IMR-90 (cell line): Measurements from ENCODE around the gene NR2F2.

Experiments
- BHLHE40 ChIP-seq: fragments of 150-350 bp; IDR thresholded peaks from 2 replicates; pipeline ENCODE4 v1.6.1; 2016; ENCODE audit warnings: mild to moderate bottlenecking, low read depth, low read length
- CEBPB ChIP-seq: IDR thresholded peaks from 2 replicates; pipeline ENCODE4 v1.6.1; 2012; ENCODE audit warnings: low read depth, low read length, improper control_type of control experiment
- CTCF ChIP-seq: conservative IDR thresholded peaks from 2 replicates; pipeline ENCODE4 v1.5.1; 2012; ENCODE audit warnings: mild to moderate bottlenecking, low read depth, low read length, improper control_type of control experiment
- ELK1 ChIP-seq: fragments of 150-350 bp; IDR thresholded peaks from 2 replicates; pipeline ENCODE4 v1.6.1; 2016; ENCODE audit warnings: low read depth, mild to moderate bottlenecking, low read length, moderate library complexity, borderline replicate concordance
- MAFK ChIP-seq: IDR thresholded peaks from 2 replicates; pipeline ENCODE4 v1.6.1; 2012; ENCODE audit warnings: low read depth, low read length, improper control_type of control experiment
- MAZ ChIP-seq: IDR thresholded peaks from 2 replicates; pipeline ENCODE4 v1.6.1; 2012; ENCODE audit warnings: low read depth, mild to moderate bottlenecking, low read length, improper control_type of control experiment, moderate library complexity, borderline replicate concordance
- POLR2A ChIP-seq: IDR thresholded peaks from 2 replicates; pipeline ENCODE4 v1.6.1; 2012; ENCODE audit warnings: mild to moderate bottlenecking, low read depth, low read length
- RAD21 ChIP-seq: IDR thresholded peaks from 2 replicates; pipeline ENCODE4 v1.6.1; 2012; ENCODE audit warnings: low read length, improper control_type of control experiment
- RCOR1 ChIP-seq: IDR thresholded peaks from 2 replicates; pipeline ENCODE4 v1.6.1; 2012; ENCODE audit warnings: mild to moderate bottlenecking, low read length, improper control_type of control experiment; ENCODE audit not compliant: insufficient replicate concordance
- SMC3 ChIP-seq: fragments of 150-350 bp; IDR thresholded peaks from 2 replicates; pipeline ENCODE4 v1.6.1; 2016; ENCODE audit warnings: low read depth, mild to moderate bottlenecking, antibody characterized with exemption, low read length, moderate library complexity

- no peak for TF ChIP-seq POLR2A
- TF ChIP-seq CTCF, result no peak
- no peak for TF ChIP-seq BHLHE40
- no peak for TF ChIP-seq RAD21
- TF ChIP-seq RCOR1, result no peak
- TF ChIP-seq SMC3, result no peak
- TF ChIP-seq MAZ, result no peak
- TF ChIP-seq ELK1, result no peak
- no peak for TF ChIP-seq CEBPB
- no peak for TF ChIP-seq MAFK
Measured at GRCh38 chr15:96331144-96331944, 844 bp downstream of the NR2F2 start.
